Right atrium auricular region (tissue), 2 donors: Measurements from ENCODE around the gene FAM186B. TPM values are rescaled to one million over a fixed set of nuclear protein-coding genes. Genes with fewer than 3 reads are reported as not detected.

ENCODE experiments used
- DNase-seq: peaks from one replicate; pipeline ENCODE4 v3.0.0-alpha.2; 2019; ENCODE audit warnings: low spot score
- H3K27ac ChIP-seq, 2 donors: fragments of 200-600 bp; sonication (generic); 1 replicate in 1 of 2; 2 replicates in 1 of 2; pipeline ENCODE4 v1.5.1; 2016 to 2019
- H3K27me3 ChIP-seq, 2 donors: fragments of 200-600 bp; sonication (generic); one replicate each; pipeline versions ENCODE4 v1.5.1 to v1.6.0; 2017 to 2019
- H3K36me3 ChIP-seq: fragments of 200-600 bp; sonication (generic); one replicate; pipeline ENCODE4 v1.5.1; 2016
- H3K4me1 ChIP-seq, 2 donors: fragments of 200-600 bp; sonication (generic); one replicate each; pipeline versions ENCODE4 v1.5.1 to v1.6.0; 2017 to 2019
- H3K4me3 ChIP-seq, 2 donors: fragments of 200-600 bp; sonication (generic); 1 replicate in 1 of 2; 2 replicates in 1 of 2; pipeline ENCODE4 v1.5.1; 2017 to 2019; ENCODE audit warnings: mild to moderate bottlenecking in 1 of 2, moderate library complexity in 1 of 2
- H3K9me3 ChIP-seq, 2 donors: fragments of 200-600 bp; sonication (generic); one replicate each; pipeline ENCODE4 v1.5.1; 2019
- CTCF ChIP-seq, 2 donors: fragments of 200-600 bp; sonication (generic); IDR thresholded peaks; one replicate each; pipeline ENCODE4 v1.5.1; 2019; ENCODE audit warnings: antibody characterized with exemption in 2 of 2
- total RNA-seq, 2 donors: library from RNA; depleted of rRNA; stranded (reverse); fragments of >200 nt; gene quantifications; one replicate each; pipeline ENCODE4 v1.1.0, GENCODE V29; 2016

FAM186B gene
- total RNA-seq, 2 donors from 2014 or later: 0.28 TPM; not detected in 1

GRCh38 chr12:49563951-49564685 is 41.3 kb downstream of the FAM186B start:
- Histone ChIP-seq H3K27ac (peak overlapping the region; percentile 91), H3K4me1 (peaks cover 0 to 45% of the 10 kb centered on the region in 2 donors), H3K9me3 (no peaks in the 10 kb centered on the region), H3K36me3 (peaks cover 55% of the 10 kb centered on the region), H3K4me3 (peak overlapping the region in 1 of 2 donors; percentile 15), H3K27me3 (no peaks in the 10 kb centered on the region)
- DNase-seq: no peak
- TF ChIP-seq CTCF (IDR thresholded peaks at IDR 0.05): no peak

DNA sequence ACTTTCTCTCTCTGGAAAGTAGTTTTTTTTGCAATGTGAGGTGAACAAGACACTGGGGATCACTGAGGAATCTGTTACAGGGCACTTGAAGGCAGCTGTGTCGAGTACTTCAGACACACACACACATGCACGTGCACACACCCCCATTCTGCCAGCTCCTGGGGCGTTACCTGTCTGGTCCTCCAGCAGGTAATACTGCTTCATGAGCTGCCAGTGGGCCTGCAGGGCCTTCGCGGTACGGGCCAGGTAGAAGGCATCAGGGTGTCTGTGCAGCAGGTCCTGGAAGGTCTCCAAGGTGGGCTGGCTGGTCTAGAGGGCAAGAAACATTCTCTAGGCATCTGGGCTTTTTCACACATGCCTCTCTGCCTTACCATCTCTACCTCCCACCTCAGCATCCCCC is 42.6 kb downstream of the FAM186B start:
- H3K4me3 ChIP-seq: no peak overlapping the region
- peaks cover 0 to 39% of the 10 kb centered on the region in 2 donors for H3K4me1 ChIP-seq
- TF ChIP-seq CTCF (IDR thresholded peaks at IDR 0.05): no peak
- no peaks in the 10 kb centered on the region for H3K9me3 ChIP-seq
- peaks cover 68% of the 10 kb centered on the region for H3K36me3 ChIP-seq
- no peak overlapping the region for H3K27ac ChIP-seq
- H3K27me3 ChIP-seq: no peaks in the 10 kb centered on the region
- no peak for DNase-seq

DNA sequence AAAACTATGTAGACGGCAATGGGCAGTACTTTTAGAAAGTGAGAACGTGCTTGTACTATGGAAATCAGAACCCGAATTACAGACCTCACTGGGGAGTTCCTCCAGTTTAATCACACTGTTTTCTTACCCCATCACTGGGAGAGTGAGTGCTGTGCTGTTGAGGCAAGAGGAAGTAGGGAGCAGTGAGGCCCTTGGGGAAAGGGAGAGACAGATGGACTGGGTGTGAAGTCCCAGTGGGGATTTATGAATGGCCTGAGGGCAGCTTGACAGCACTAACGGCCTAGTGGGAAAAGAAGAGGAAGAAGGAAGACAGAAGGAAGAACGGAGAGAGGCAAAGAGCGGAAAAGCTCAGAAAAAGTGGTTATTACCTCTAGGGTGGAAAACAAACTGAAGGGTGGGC is 43.2 kb downstream of the FAM186B start:
- H3K27me3 ChIP-seq: no peaks in the 10 kb centered on the region
- H3K4me1 ChIP-seq: peaks cover 0 to 36% of the 10 kb centered on the region in 2 donors
- peaks cover 74% of the 10 kb centered on the region for H3K36me3 ChIP-seq
- no peak for TF ChIP-seq CTCF (IDR thresholded peaks at IDR 0.05)
- no peak overlapping the region for H3K27ac ChIP-seq
- no peak overlapping the region for H3K4me3 ChIP-seq
- DNase-seq: no peak
- H3K9me3 ChIP-seq: no peaks in the 10 kb centered on the region

- no peak overlapping the region for H3K27ac ChIP-seq
- no peaks in the 10 kb centered on the region for H3K9me3 ChIP-seq
- H3K4me1 ChIP-seq: peaks cover 0 to 21% of the 10 kb centered on the region in 2 donors
Observed at GRCh38 chr12:49560695-49561094, 44.7 kb downstream of the FAM186B start.

GRCh38 chr12:49559011-49559675 is 46.3 kb downstream of the FAM186B start:
- Histone ChIP-seq H3K27ac (no peak overlapping the region), H3K4me3 (no peak overlapping the region), H3K27me3 (no peaks in the 10 kb centered on the region), H3K36me3 (peaks cover 81% of the 10 kb centered on the region), H3K9me3 (no peaks in the 10 kb centered on the region), H3K4me1 (peaks cover 0 to 5% of the 10 kb centered on the region in 2 donors)
- TF ChIP-seq CTCF (IDR thresholded peaks at IDR 0.05): no peak
- DNase-seq: no peak

More at GRCh38 chr12:49560695-49561094, 44.7 kb downstream of the FAM186B start:
- no peak for DNase-seq
- Histone ChIP-seq H3K4me3 (no peak overlapping the region), H3K36me3 (peaks cover 86% of the 10 kb centered on the region), H3K27me3 (no peaks in the 10 kb centered on the region)
- TF ChIP-seq CTCF (IDR thresholded peaks at IDR 0.05): no peak
